Panc1 (cell line): ENCODE data around the gene TRMT11. TPM values are rescaled to one million over a fixed set of nuclear protein-coding genes. Genes with fewer than 3 reads are reported as not detected.
"Not testable (repeated sequence)": the region's sequence is repeated elsewhere in the genome, so short reads cannot be mapped to it uniquely, and the experiment has no call there.

ENCODE experiments used
- ATAC-seq: fragments of 200-7000 bp; cut with Tn5 transposase; 2 replicates; pipeline ENCODE4 v1.9.1; 2020; ENCODE audit warnings: mild to moderate bottlenecking, moderate library complexity
- BruUV-seq: library from RNA; stranded (reverse); fragments of 400-500 nt; replicated peaks from 2 replicates; lab custom pipeline; 2021; lab: Mats Ljungman, UMichigan
- CTCF ChIA-PET: fragments of 300-600 bp; sonication (Branson Sonifier 250); formaldehyde crosslinking; loops from one replicate; lab custom pipeline; 2022; ENCODE audit warnings: antibody characterized with exemption; lab: Charles Lee
- POLR2A ChIA-PET: fragments of 300-600 bp; sonication (Branson Sonifier 250); formaldehyde crosslinking; loops from one replicate; lab custom pipeline; 2022; ENCODE audit warnings: antibody characterized with exemption; lab: Charles Lee
- DNase-seq: peaks from one replicate; pipeline ENCODE4 v3.0.0-alpha.2; 2010; ENCODE audit warnings: low read depth, low spot score
- H3K27ac ChIP-seq: 2 replicates; pipeline ENCODE4 v1.5.1; 2011; ENCODE audit warnings: mild to moderate bottlenecking, low read length, inconsistent platforms
- H3K27me3 ChIP-seq: fragments of 200-500 bp; sonication (Bioruptor generic); 2 replicates; pipeline ENCODE4 v1.6.0; 2014; ENCODE audit warnings: low read length, inconsistent platforms; ENCODE audit not compliant: control insufficient read depth, insufficient read depth
- H3K36me3 ChIP-seq: fragments of 200-500 bp; sonication (Bioruptor generic); 2 replicates; pipeline ENCODE4 v1.5.1; 2014; ENCODE audit warnings: inconsistent platforms, mild to moderate bottlenecking, low read length, moderate library complexity; ENCODE audit not compliant: control insufficient read depth, insufficient read depth
- H3K4me1 ChIP-seq: 2 replicates; pipeline ENCODE4 v1.5.1; 2011; ENCODE audit warnings: inconsistent platforms, mild to moderate bottlenecking, low read length, moderate library complexity; ENCODE audit not compliant: control insufficient read depth, insufficient read depth
- H3K4me3 ChIP-seq, 2 experiments: 2 replicates each; pipeline ENCODE4 v1.5.1; 2011 to 2012; ENCODE audit warnings: low read depth in 2 of 2, low read length in 2 of 2, mild to moderate bottlenecking in 2 of 2, inconsistent platforms in 1 of 2, moderate library complexity in 1 of 2
- H3K9me3 ChIP-seq: fragments of 200-500 bp; sonication (Bioruptor generic); 2 replicates; pipeline ENCODE4 v1.5.1; 2014; ENCODE audit warnings: low read depth, mild to moderate bottlenecking, inconsistent platforms, low read length, moderate library complexity; ENCODE audit not compliant: control insufficient read depth, insufficient read depth
- CTCF ChIP-seq: fragments of 450-650 bp; IDR thresholded peaks from 2 replicates; pipeline ENCODE4 v1.5.1; 2017; ENCODE audit warnings: mild to moderate bottlenecking
- POLR2AphosphoS5 ChIP-seq: IDR thresholded peaks from 2 replicates; pipeline ENCODE4 v1.6.1; 2012; ENCODE audit warnings: mild to moderate bottlenecking, low read depth, low read length, moderate library complexity
- SIN3A ChIP-seq: IDR thresholded peaks from 2 replicates; pipeline ENCODE4 v1.6.1; 2012; ENCODE audit warnings: low read depth, mild to moderate bottlenecking, low read length, moderate library complexity, borderline replicate concordance; ENCODE audit not compliant: insufficient read depth
- TCF7L2 ChIP-seq: IDR thresholded peaks from 2 replicates; pipeline ENCODE4 v1.6.1; 2011; ENCODE audit warnings: mild to moderate bottlenecking, low read depth, low read length, inconsistent platforms
- in situ Hi-C: cut with HindIII; loops from 2 replicates; pipeline ENCODE4 v1.10.0; 2016; ENCODE audit warnings: low sequenced_read_pairs, low pct_unique_long_range_greater_than_20kb
- intact Hi-C: fragments of 100-400 bp; cut with micrococcal nuclease; formaldehyde crosslinking; loops from one replicate; pipeline ENCODE4 v1.10.0; 2022; ENCODE audit not compliant: unreplicated experiment
- total RNA-seq: library from RNA; stranded (reverse); gene quantifications from one replicate; pipeline ENCODE4 v1.2.1, GENCODE V29; 2021; ENCODE audit not compliant: unreplicated experiment
- TF ChIP-seq, protein P1 (sequence below), 2 experiments: IDR thresholded peaks; 2 replicates each; pipeline ENCODE4 v1.6.1; 2011 to 2012; ENCODE audit warnings: low read depth in 2 of 2, control low read depth in 1 of 2, low read length in 1 of 2, mild to moderate bottlenecking in 1 of 2, moderate library complexity in 1 of 2; ENCODE audit not compliant: insufficient read depth in 1 of 2

Gene TRMT11
- total RNA-seq, 1 experiment from 2014 or later = 34.3 TPM

DNA sequence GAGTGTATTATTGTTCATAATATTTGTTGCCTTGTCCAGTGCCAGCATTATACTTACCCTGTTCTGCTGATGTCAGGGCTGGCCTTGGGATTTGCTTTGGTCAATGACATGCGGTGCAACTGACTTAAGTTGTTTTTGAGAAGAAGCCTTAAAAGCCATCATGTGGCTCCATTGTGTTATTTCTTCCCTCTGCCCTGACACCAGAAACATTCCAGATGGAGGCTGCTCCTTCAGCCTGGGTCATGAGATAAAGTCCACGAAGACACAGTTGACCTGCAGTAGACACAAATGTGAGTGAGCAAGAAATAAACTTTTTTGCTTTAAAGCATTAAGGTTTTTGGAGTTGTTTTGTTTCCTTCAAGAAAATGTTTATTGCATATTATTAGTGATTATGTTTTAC lies 37.3 kb upstream of the TRMT11 start:
- no peak for ATAC-seq
- no TSS peak for BruUV-seq
- CTCF ChIA-PET = no interaction called here
- H3K27me3 ChIP-seq = peaks cover 2% of the 10 kb centered on the region; the same call in 1 of the 2 replicates
- in situ Hi-C loops = no loop called here
- H3K27ac ChIP-seq = no peak overlapping the region
- intact Hi-C loops = no loop called here
- no peaks in the 10 kb centered on the region for H3K36me3 ChIP-seq
- H3K4me3 ChIP-seq = no peak overlapping the region
- TF ChIP-seq SIN3A (no peak), POLR2AphosphoS5 (no peak), TCF7L2 (no peak), CTCF (no peak)
- TF ChIP-seq, protein P1, sequence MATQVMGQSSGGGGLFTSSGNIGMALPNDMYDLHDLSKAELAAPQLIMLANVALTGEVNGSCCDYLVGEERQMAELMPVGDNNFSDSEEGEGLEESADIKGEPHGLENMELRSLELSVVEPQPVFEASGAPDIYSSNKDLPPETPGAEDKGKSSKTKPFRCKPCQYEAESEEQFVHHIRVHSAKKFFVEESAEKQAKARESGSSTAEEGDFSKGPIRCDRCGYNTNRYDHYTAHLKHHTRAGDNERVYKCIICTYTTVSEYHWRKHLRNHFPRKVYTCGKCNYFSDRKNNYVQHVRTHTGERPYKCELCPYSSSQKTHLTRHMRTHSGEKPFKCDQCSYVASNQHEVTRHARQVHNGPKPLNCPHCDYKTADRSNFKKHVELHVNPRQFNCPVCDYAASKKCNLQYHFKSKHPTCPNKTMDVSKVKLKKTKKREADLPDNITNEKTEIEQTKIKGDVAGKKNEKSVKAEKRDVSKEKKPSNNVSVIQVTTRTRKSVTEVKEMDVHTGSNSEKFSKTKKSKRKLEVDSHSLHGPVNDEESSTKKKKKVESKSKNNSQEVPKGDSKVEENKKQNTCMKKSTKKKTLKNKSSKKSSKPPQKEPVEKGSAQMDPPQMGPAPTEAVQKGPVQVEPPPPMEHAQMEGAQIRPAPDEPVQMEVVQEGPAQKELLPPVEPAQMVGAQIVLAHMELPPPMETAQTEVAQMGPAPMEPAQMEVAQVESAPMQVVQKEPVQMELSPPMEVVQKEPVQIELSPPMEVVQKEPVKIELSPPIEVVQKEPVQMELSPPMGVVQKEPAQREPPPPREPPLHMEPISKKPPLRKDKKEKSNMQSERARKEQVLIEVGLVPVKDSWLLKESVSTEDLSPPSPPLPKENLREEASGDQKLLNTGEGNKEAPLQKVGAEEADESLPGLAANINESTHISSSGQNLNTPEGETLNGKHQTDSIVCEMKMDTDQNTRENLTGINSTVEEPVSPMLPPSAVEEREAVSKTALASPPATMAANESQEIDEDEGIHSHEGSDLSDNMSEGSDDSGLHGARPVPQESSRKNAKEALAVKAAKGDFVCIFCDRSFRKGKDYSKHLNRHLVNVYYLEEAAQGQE (IDR thresholded peaks at IDR 0.05; ENCODE audit: insufficient read depth in 1 of 2, low read depth in 2 of 2, low read length in 1 of 2) = no peak
- DNase-seq = no peak
- H3K4me1 ChIP-seq = peaks cover 4% of the 10 kb centered on the region
- POLR2A ChIA-PET = no interaction called here
- no peaks in the 10 kb centered on the region for H3K9me3 ChIP-seq

- no TSS peak for BruUV-seq
- H3K4me1 ChIP-seq = peaks cover 4% of the 10 kb centered on the region
- no peak overlapping the region for H3K4me3 ChIP-seq
- H3K27me3 ChIP-seq = 0 out of 2 replicates have a peak, but pooled peaks cover 2% of the 10 kb centered on the region
- CTCF ChIA-PET = no interaction called here
- no peaks in the 10 kb centered on the region for H3K36me3 ChIP-seq
- no peak for DNase-seq
- TF ChIP-seq CTCF = no peak
- in situ Hi-C loops = no loop called here
- ATAC-seq = no peak
- POLR2A ChIA-PET = no interaction called here
- intact Hi-C loops = no loop called here
- no peaks in the 10 kb centered on the region for H3K9me3 ChIP-seq
- H3K27ac ChIP-seq = no peak overlapping the region
Measured at GRCh38 chr6:125950293-125950692, 36.0 kb upstream of the TRMT11 start.

- H3K4me1 ChIP-seq, intact Hi-C loops, POLR2A ChIA-PET, H3K27ac ChIP-seq, BruUV-seq, ATAC-seq, H3K36me3 ChIP-seq, H3K9me3 ChIP-seq, DNase-seq, H3K4me3 ChIP-seq, in situ Hi-C loops, H3K27me3 ChIP-seq, CTCF ChIA-PET: not testable (repeated sequence)
Measured at GRCh38 chr6:125950716-125951115, 35.6 kb upstream of the TRMT11 start.
